G401.6 (cell line): Measurements from ENCODE around the gene NR1H4.
"Not testable (repeated sequence)": the region's sequence is repeated elsewhere in the genome, so short reads cannot be mapped to it uniquely, and the experiment has no call there.

Source experiments
- FAIRE-seq: peaks from 2 replicates; lab custom pipeline; 2012; peaks lifted over from hg19 to GRCh38; lab: Jason Lieb, UNC

NR1H4 gene

GRCh38 chr12:100573292-100574186, 99.9 kb downstream of the NR1H4 start, which contains the start of gene GAS2L3:
Gene GAS2L3, plus strand, starts transcription at chr12:100573684. Its CDS starts 21,221 bp downstream, at chr12:100594905.
- peak; percentile 41 for FAIRE-seq

- FAIRE-seq, result no peak
Measured at GRCh38 chr12:100574187-100575074, 100.8 kb downstream of the NR1H4 start.

GRCh38 chr12:100576331-100577036, 102.8 kb downstream of the NR1H4 start:
- no peak for FAIRE-seq

- no peak for FAIRE-seq
Measured at GRCh38 chr12:100578923-100579322, 105.3 kb downstream of the NR1H4 start.

- no peak for FAIRE-seq
Measured at GRCh38 chr12:100579844-100580243, 106.2 kb downstream of the NR1H4 start.

- FAIRE-seq, result no peak
Measured at GRCh38 chr12:100584256-100584655, 110.6 kb downstream of the NR1H4 start.

GRCh38 chr12:100591979-100592378, 118.3 kb downstream of the NR1H4 start:
- FAIRE-seq, result no peak

GRCh38 chr12:100593490-100593889, 119.8 kb downstream of the NR1H4 start:
- no peak for FAIRE-seq

- peak; percentile 17 for FAIRE-seq
Measured at GRCh38 chr12:100601626-100602025, 128.0 kb downstream of the NR1H4 start.

- not testable (repeated sequence) for FAIRE-seq
Measured at GRCh38 chr12:100602997-100603396, 129.3 kb downstream of the NR1H4 start.

GRCh38 chr12:100608776-100609175, 135.1 kb downstream of the NR1H4 start:
- no peak for FAIRE-seq

GRCh38 chr12:100610666-100611430, 137.2 kb downstream of the NR1H4 start:
- FAIRE-seq, result no peak

GRCh38 chr12:100612606-100613005, 138.9 kb downstream of the NR1H4 start:
- FAIRE-seq, result no peak
